ENCODE measurements around the gene ZNF213. TPM values are rescaled to one million over a fixed set of nuclear protein-coding genes. Genes with fewer than 3 reads are reported as not detected.

Gene ZNF213
- total RNA-seq, result 2.7 TPM

GRCh38 chr16:3134338-3135125 lies at the start of gene ZNF213:
TSS of gene ZNF213 (plus strand) at chr16:3135029. CDS start at chr16:3137281, 2,252 bp downstream.
- ATAC-seq (peak; percentile 92), DNase-seq (ENCODE audit: low spot score) (peak; percentile 97)

GRCh38 chr16:3085868-3086595 lies 48.8 kb upstream of the ZNF213 start:
- no peak for ATAC-seq
- DNase-seq (ENCODE audit: low spot score), result no peak

GRCh38 chr16:3086596-3087242 lies 48.1 kb upstream of the ZNF213 start:
- DNase-seq (ENCODE audit: low spot score) (no peak), ATAC-seq (peak; percentile 64)

DNA sequence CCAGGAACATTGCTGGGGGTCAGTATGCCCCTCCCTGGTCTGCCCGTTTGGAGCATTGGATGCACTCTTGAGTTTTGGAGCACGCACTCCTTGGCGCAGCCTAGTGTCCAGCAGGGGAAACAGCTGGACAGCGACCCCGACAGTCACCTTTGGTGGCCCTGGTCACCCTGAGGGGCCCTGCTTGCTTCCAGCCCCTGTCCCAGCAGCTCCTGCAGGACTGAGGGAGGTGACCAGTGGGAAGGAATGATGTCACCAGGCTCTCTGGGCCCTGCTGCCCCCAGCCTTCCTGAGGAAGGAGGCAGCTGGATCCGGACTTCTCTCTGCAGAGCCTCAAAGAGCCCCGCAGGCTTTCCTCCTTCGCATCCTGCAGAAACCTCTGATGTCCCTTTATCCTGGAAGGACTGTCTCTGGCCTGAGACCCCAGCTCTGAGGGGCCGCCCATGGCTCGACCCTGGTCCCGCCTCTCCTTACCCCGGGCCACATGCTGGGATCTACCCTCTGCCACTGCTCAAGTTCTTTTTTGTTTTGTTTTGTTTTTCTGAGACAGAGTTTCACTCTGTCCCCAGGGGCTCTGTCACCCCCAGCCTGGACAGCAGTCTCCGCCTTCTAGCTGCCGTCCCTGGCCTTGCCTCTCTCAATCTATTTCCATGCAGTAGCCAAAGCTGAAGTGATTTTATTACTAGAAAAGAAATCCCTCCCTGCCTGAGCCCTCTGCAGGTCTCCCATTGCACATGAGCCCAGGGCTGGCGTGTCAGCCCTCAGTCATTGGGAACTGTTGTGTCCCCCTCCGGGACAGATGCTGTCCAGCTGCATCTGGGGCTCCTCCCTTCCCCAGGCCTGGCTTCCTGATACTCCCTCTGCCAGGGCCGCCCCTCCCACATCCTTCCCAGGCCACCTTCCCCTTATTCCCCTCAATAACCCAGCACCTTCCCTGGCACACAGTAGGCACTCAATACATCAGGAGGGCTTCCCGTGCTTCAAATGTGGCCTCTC lies 47.3 kb upstream of the ZNF213 start:
- ATAC-seq (peak; percentile 73), DNase-seq (ENCODE audit: low spot score) (no peak)

DNA sequence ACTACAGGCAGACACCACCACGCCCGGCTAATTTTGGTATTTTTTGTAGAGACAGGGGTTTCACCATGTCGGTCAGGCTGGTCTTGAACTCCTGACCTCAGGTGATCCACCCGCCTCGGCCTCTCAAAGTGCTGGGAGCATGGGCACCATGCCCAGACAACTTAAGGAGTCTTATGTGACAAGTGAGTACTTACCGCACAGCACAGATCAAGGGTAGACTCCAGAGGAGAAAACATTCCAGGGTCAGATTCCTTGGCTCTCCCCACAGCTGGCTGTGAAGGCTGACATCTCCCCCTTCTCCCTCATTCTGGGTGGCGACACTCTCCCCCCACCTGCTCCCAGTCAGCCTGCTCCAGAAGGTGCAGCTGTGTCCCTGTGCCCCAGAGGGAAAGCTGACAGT lies 46.4 kb upstream of the ZNF213 start:
- DNase-seq (ENCODE audit: low spot score) (no peak), ATAC-seq (no peak)

DNA sequence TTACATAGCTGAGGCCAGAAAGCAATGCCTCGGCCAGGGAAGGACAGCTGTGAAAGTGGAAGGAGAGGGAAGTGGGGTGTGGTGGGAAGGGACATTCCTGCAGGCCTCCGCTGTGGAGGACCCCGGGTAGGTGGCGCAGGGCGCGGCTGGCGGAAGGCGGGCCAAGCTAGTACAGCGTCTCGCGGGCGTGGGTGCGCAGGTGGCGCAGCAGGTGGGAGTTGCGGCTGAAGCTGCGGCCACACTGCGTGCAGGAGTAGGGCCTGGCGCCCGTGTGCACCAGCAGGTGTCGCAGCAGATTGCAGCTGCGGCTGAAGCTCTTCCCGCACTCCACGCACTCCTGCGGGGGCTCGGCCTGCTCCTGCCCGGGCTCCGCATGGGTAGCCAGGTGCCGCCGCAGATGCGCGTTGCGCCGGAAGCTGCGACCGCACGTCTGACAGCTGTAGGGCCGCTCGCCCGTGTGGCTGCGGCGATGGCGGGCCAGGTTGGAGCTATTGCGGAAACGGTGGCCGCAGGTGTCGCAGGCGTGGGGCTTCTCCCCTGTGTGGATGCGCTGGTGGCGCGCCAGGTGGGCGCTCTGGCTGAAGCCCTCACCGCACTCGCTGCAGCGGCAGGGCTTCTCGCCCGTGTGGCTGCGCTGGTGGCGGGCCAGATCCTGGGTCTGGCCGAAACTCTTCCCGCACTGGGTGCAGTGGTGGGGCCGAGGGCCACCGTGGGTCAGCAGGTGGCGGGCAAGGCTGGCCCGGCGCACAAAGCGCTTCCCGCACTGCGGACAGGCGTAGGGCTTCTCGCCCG lies 45.7 kb upstream of the ZNF213 start:
- no peak for ATAC-seq
- no peak for DNase-seq (ENCODE audit: low spot score)

GRCh38 chr16:3089717-3090592 lies 44.9 kb upstream of the ZNF213 start:
- DNase-seq (ENCODE audit: low spot score), result no peak
- ATAC-seq, result no peak

GRCh38 chr16:3091551-3091950 lies 43.3 kb upstream of the ZNF213 start:
- no peak for ATAC-seq

GRCh38 chr16:3092501-3092941 lies 42.3 kb upstream of the ZNF213 start:
- no peak for ATAC-seq
- DNase-seq (ENCODE audit: low spot score), result no peak

More at GRCh38 chr16:3091551-3091950, 43.3 kb upstream of the ZNF213 start:
- no peak for DNase-seq (ENCODE audit: low spot score)

- DNase-seq (ENCODE audit: low spot score), result no peak
- ATAC-seq, result peak; percentile 47
Measured at GRCh38 chr16:3094289-3095027, 40.4 kb upstream of the ZNF213 start.

DNA sequence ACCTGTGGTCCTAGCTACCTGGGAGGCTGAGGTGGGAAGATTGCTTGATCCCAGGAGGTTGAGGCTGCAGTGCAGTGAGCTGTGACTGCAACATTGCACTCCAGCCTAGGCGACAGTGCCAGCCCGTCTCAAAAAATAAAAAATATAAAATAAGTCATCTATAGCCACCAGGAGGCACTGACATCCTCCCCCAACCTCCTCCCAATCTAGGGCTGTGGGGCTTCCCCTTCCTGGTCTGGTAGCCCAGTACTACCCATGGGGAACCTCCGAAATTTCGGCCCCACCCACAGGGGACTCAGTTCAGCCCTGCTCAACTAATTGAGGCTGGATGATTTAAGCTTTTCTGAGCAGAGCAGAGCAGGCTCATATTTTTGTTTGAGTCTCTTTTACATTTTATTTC lies 39.0 kb upstream of the ZNF213 start:
- no peak for DNase-seq (ENCODE audit: low spot score)
- no peak for ATAC-seq

- ATAC-seq (no peak), DNase-seq (ENCODE audit: low spot score) (no peak)
Measured at GRCh38 chr16:3096362-3096761, 38.5 kb upstream of the ZNF213 start.

DNA sequence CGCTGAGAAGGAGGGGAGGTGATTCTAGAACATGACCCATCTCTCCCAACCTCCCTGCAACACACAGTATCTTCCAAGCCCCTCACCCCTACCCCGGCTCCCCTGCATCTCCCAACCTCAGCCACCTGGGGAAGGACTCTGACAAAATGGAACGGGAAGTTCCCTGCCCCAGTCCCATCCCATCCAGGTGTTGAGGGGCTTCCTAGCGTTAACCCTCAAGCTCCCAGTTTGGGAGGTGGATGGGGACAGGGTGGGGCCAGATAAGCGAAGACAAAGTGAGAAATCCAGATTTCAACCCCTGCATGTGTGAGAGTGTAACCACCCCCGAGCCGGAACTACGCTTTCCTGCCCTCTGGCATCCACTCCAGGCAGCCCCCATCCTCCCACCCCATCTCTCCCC lies 37.6 kb upstream of the ZNF213 start:
- ATAC-seq (no peak), DNase-seq (ENCODE audit: low spot score) (no peak)

- ATAC-seq (no peak), DNase-seq (ENCODE audit: low spot score) (no peak)
Measured at GRCh38 chr16:3098459-3099394, 36.1 kb upstream of the ZNF213 start, which contains the start of gene ZSCAN10. TSS of gene ZSCAN10 (minus strand) at chr16:3099294. CDS start at chr16:3092937, 6,357 bp downstream.

GRCh38 chr16:3099395-3099731 lies 35.5 kb upstream of the ZNF213 start:
- no peak for ATAC-seq
- no peak for DNase-seq (ENCODE audit: low spot score)

GRCh38 chr16:3099732-3100499 lies 34.9 kb upstream of the ZNF213 start:
- DNase-seq (ENCODE audit: low spot score) (peak; percentile 89), ATAC-seq (peak; percentile 98)

All from left lobe of liver (tissue), 2 donors.